Kidney (tissue), 14 donors: ENCODE measurements around the gene MASP1. TPM values are rescaled to one million over a fixed set of nuclear protein-coding genes. Genes with fewer than 3 reads are reported as not detected.
A peak's percentile ranks its signal among the peaks of the same experiment; 100 is the strongest.

Experiments used
- DNase-seq, 5 donors: peaks; one replicate each; pipeline ENCODE4 v3.0.0-alpha.2; 2013 to 2020
- FAIRE-seq: peaks from 2 replicates; lab custom pipeline; 2012; peaks lifted over from hg19 to GRCh38; lab: Jason Lieb, UNC
- H3K27ac ChIP-seq, 2 donors: one replicate each; pipeline ENCODE4 v1.7.0; 2013; ENCODE audit warnings: low read depth in 2 of 2, low read length in 2 of 2, inconsistent platforms in 1 of 2
- H3K27me3 ChIP-seq: one replicate; pipeline ENCODE4 v1.7.1; 2013; ENCODE audit warnings: low read length, inconsistent platforms; ENCODE audit not compliant: control insufficient read depth, insufficient read depth
- H3K36me3 ChIP-seq, 3 donors: one replicate each; pipeline versions ENCODE4 v1.7.0 to v1.7.1; 2013; ENCODE audit warnings: low read length in 3 of 3, control low read depth in 1 of 3, inconsistent platforms in 1 of 3; ENCODE audit not compliant: insufficient read depth in 3 of 3, control insufficient read depth in 2 of 3
- H3K4me1 ChIP-seq, 3 donors: one replicate each; pipeline versions ENCODE4 v1.7.0 to v1.7.1; 2013; ENCODE audit warnings: low read length in 3 of 3, inconsistent platforms in 1 of 3, low read depth in 1 of 3; ENCODE audit not compliant: control insufficient read depth in 2 of 3, insufficient read depth in 2 of 3
- H3K4me3 ChIP-seq, 3 donors: one replicate each; pipeline versions ENCODE4 v1.7.0 to v1.8.1; 2013; ENCODE audit warnings: low read length in 3 of 3, control low read depth in 1 of 3, inconsistent platforms in 1 of 3
- H3K9ac ChIP-seq, 3 donors: one replicate each; pipeline versions ENCODE4 v1.7.0 to v1.7.1; 2013; ENCODE audit warnings: low read length in 3 of 3, control low read depth in 1 of 3, inconsistent platforms in 1 of 3
- H3K9me3 ChIP-seq, 3 donors: one replicate each; pipeline versions ENCODE4 v1.7.0 to v1.7.1; 2013; ENCODE audit warnings: low read length in 3 of 3, control low read depth in 1 of 3, inconsistent platforms in 1 of 3; ENCODE audit not compliant: control insufficient read depth in 2 of 3, insufficient read depth in 1 of 3
- CTCF ChIP-seq: IDR thresholded peaks from 3 replicates; pipeline ENCODE4 v1.5.1; 2012; ENCODE audit warnings: mild to moderate bottlenecking, moderate library complexity, borderline replicate concordance; ENCODE audit not compliant: insufficient read depth; ENCODE audit errors: extremely low read depth
- intact Hi-C: fragments of 100-400 bp; cut with DNase I; formaldehyde crosslinking; loops from one replicate; pipeline ENCODE4 v1.11.1; 2022
- polyA plus RNA-seq: library from polyadenylated mRNA; stranded (reverse); fragments of 350-450 nt; fragmentation: Illumina TruSeq; extraction: RNeasy Lipid Tissue Mini Kit (QIAGEN cat#74804); gene quantifications from one replicate; pipeline ENCODE4 v1.2.3, GENCODE V29; 2014; ENCODE audit warnings: low read depth, low replicate concordance; ENCODE audit not compliant: insufficient read depth
- total RNA-seq: library from RNA; stranded (reverse); fragmentation: NEBNext Ultra II Directional; extraction: Animal tissue kit (Norgen Biotek cat#: 25700); gene quantifications from one replicate; pipeline ENCODE4 v1.2.1, GENCODE V29; 2021
- donor health status: control.
- donor health status: control.
- donor health status: control.
- donor health status: control.
- donor health status: control.
- donor health status: DM: yes; HTN: yes; CAD: no.
- donor health status: Normal renal cell carcinoma (clear cell type).

Gene MASP1
- total and polyA plus RNA-seq, 2 donors from 2014 or later, result 2.8 to 4.8 TPM

GRCh38 chr3:187251599-187251998, 39.9 kb downstream of the MASP1 start:
- Histone ChIP-seq H3K4me1 (no peaks in the 10 kb centered on the region), H3K27me3 (no peaks in the 10 kb centered on the region), H3K4me3 (no peak overlapping the region), H3K9me3 (no peaks in the 10 kb centered on the region), H3K9ac (no peak overlapping the region), H3K36me3 (peaks cover 0 to 3% (median 0%) of the 10 kb centered on the region in 3 donors), H3K27ac (no peak overlapping the region)
- no peak for FAIRE-seq
- no peak for TF ChIP-seq CTCF
- peak in 1 of 5 donors; percentile 12 for DNase-seq
- intact Hi-C loops, result no loop called here

GRCh38 chr3:187247398-187247797, 44.1 kb downstream of the MASP1 start:
- no peaks in the 10 kb centered on the region for H3K27me3 ChIP-seq
- H3K4me1 ChIP-seq, result no peaks in the 10 kb centered on the region
- DNase-seq (no peak), FAIRE-seq (no peak)
- H3K36me3 ChIP-seq, result no peaks in the 10 kb centered on the region
- no peak overlapping the region for H3K27ac ChIP-seq
- H3K4me3 ChIP-seq, result no peak overlapping the region
- intact Hi-C loops, result no loop called here
- no peaks in the 10 kb centered on the region for H3K9me3 ChIP-seq
- TF ChIP-seq CTCF, result no peak
- H3K9ac ChIP-seq, result no peak overlapping the region

- Histone ChIP-seq H3K27ac (no peak overlapping the region), H3K4me3 (no peak overlapping the region), H3K27me3 (no peaks in the 10 kb centered on the region), H3K4me1 (no peaks in the 10 kb centered on the region), H3K9ac (no peak overlapping the region), H3K9me3 (no peaks in the 10 kb centered on the region), H3K36me3 (no peaks in the 10 kb centered on the region)
- no peak for TF ChIP-seq CTCF
- no peak for DNase-seq
- intact Hi-C loops, result no loop called here
- FAIRE-seq, result no peak
These were observed 47.5 kb downstream of the MASP1 start for GRCh38 chr3:187243933-187244524.

GRCh38 chr3:187242900-187243299, 48.6 kb downstream of the MASP1 start:
- no peak for TF ChIP-seq CTCF
- no peaks in the 10 kb centered on the region for H3K36me3 ChIP-seq
- FAIRE-seq (no peak), DNase-seq (no peak)
- no peak overlapping the region for H3K9ac ChIP-seq
- no peaks in the 10 kb centered on the region for H3K4me1 ChIP-seq
- H3K27ac ChIP-seq, result no peak overlapping the region
- H3K9me3 ChIP-seq, result no peaks in the 10 kb centered on the region
- H3K4me3 ChIP-seq, result no peak overlapping the region
- intact Hi-C loops, result no loop called here
- no peaks in the 10 kb centered on the region for H3K27me3 ChIP-seq
